GM19452 (cell line): Measurements from ENCODE around the gene MEIKIN.

Experiments
- ATAC-seq: cut with Tn5 transposase; IDR thresholded peaks from one replicate; pipeline ENCODE4 v1.9.1; 2021; ENCODE audit not compliant: unreplicated experiment

MEIKIN gene

DNA sequence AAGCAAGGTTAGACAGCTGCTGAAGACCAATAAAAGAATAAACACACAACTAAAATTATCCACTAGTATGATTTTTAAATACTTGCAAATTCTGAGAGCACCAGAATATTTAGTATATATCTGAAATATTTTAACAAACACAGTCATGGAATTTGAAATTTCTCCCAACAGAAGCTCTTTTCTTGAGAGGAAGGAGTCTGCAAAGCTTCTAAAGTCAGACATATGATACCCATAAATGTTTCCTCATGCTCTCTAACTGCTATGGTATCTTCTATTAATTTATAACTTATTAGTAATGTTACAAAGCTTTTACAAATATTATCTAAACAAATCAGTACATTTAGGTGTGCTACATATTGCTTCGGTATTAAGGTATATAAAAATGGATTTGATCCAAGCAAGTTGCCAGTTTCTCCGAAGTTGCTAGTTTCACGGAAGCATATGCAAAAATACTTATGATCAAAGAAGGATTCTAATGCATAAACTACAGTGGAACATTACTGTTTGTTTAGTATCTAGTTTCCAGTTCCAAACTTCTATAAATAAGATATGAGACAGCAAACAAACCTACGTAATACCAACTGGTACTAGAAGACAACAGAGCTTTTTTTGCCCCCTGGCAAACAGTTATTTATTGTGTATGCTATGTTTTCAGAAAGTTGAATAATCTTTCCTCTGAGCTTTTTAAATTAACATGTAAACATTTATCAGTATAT is 170.7 kb downstream of the MEIKIN start:
- ATAC-seq, result no peak

DNA sequence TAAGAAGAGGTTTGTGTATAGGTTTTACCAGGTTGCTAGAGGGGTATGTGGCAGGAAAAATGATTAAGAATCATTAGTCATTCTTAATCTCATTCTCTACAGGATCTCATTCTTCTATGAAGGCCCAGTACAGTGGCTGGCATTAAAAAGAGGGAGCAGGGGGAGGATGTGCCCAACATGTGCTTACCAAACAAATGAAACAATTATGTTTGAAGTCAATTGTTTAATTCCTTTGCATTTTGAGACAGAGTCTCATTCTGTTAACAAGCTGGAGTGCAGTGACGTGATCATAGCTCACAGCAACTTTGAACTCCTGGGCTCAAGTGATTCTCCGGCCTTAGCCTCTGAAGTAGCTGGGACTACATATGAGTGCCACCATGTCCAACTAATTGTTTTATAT is 171.7 kb downstream of the MEIKIN start:
- no peak for ATAC-seq

DNA sequence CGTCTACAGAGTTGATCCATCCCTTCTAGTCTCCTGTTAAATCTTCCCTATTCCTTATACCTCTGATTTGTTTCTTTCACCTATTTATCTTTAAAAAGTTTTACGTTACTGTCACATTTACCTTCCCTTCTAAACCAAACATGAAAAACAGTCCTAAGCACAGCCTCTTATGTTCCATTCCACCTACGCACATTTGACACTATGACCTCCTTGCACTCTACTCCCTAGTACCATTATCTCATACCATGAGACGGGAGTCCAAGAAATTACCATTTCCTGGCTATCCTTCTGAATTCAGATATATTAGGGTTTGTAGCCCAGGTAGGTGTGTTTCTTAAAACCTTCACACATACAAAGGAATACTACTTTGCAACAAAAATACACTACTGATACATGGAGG is 173.8 kb downstream of the MEIKIN start:
- ATAC-seq, result no peak

DNA sequence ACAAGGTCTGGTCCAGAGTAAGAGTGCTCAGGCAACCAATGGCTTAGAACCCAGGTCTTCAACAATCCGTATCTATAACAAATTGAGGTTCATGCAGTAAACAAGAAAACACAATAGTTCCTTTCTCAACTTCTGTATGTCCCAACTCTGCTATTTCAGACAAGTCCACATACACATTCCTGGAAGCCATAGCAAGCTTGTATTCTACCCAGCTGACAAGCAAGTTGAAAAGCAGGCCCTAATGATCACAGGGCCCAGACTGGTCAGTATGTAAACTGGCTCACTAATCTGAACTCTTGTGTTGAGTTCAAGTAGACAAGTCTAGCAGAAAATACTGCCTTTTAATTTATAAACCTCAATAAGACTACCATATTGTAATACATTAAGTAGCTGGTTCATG is 175.5 kb downstream of the MEIKIN start:
- no peak for ATAC-seq

DNA sequence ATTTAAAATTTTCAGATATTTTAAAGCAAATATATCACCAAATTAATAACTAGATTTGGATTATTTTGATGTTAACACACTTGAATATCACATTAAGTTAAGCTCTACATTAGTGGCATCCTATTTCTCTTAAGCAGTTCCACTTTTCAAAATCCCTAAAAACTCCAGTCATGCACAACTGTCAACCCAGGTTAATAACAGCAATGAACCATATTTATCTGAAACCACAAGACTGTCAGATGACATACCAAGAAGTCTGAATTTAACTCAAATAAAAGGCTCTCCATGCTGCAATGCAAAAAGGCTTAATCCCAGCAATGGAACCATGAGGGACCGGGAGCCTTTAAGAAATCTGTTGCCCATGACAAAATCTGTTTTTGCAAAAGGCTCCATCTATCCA is 176.1 kb downstream of the MEIKIN start:
- ATAC-seq, result no peak

DNA sequence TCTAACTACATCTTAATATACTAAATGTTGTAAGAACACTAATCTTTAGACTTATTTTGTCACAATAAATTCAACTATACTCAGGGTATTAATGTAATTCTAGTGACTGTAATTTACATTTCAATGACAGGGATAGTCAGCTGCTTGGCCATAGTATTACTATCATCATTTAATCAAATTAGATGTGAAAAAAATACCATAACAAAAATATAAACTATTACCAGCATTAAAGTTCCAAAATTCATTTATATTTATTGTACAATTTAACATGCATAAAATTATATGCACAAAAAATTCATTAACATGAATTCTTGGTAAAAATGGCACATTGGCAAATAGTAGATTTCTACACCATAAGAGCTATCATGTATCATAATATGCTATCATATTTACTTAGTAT is 177.6 kb downstream of the MEIKIN start:
- no peak for ATAC-seq

DNA sequence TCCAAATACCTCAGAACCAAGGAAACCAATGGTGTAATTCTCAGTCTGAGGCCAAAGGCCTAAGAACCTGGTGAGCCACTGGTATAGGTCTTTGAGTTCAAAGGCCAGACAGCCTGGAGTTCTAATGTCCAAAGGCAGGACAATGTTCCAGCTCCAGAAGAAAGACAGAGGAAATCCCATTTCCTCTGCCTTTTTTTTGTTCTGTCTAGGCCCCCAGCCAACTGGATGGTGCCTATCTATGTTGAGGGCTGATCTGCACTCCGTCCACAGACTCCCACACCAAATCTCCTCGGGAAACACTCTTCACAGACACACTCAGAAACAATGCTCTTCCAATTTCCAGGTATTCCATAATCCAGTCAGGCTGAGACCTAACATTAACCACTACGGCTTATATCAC is 178.8 kb downstream of the MEIKIN start:
- no peak for ATAC-seq

DNA sequence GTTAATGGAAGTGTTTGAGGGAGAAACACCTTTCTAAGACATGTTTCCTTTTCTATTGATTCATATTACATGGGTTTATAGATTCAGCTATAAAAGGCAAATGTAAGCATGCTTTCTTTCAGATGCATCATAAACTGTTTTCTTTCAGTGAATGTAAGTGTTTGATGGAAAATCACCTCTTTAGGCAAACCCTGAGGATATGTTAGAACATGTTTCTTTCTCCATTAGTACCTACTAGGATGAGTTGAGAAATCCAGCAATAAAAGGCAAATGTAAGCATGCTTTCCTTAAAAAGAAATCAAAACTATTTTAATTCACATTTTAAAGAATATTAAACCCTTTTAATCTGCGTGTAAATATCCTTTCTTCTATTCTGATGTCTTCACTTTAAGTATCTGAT is 180.2 kb downstream of the MEIKIN start:
- ATAC-seq, result no peak

DNA sequence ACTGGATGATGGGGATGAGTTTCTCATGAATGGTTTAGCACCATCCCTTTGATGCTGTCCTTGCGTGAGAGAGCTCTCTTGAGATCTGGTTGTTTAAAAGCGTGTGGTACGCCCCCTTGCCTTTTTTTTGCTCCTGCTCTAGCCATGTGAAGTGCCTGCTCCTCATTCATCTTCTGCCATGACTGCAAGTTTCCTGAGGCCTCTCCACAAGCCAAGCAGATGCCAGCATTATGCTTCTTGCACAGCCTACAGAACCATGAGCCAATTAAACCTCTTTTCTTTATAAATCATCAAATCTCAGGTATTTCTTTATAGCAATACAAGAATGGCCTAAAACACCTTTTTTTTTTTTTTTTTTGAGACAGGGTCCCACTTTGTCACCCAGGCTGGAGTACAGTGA is 181.5 kb downstream of the MEIKIN start:
- no peak for ATAC-seq

DNA sequence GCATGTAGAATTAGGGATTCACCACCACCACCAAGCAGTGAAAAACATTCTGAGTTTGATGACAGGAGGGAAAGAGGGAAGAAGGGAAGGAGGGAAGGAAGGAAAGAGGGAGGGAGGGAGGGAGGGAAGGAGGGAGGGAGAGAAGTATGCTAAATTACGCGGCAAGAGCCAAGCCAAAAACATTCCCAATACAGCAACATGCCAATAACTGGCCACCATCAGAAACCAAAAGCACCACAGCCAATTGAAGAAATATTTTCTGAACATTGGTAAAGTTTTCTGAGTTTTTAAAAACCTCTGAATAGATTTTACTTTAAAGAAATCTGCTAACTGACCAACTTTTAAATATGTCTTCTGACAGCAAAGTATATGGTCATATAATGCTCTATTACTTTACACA is 184.7 kb downstream of the MEIKIN start:
- no peak for ATAC-seq

DNA sequence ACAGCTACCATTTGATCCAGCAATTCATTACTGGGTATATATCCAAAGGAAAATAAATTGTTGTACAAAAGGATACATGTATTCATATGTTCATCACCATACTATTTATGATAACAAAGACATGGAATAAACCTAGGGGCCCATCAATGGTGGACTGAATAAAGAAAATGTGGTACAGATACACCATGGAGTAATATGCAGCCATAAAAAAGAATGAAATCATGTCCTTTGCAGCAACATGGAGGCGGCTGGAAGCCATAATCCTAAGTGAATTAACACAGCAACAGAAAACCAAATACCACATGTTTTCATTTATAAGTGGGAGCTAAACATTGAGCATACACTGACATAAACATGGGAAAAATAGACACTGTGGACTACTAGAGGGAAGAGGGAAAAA is 185.8 kb downstream of the MEIKIN start:
- ATAC-seq, result no peak

DNA sequence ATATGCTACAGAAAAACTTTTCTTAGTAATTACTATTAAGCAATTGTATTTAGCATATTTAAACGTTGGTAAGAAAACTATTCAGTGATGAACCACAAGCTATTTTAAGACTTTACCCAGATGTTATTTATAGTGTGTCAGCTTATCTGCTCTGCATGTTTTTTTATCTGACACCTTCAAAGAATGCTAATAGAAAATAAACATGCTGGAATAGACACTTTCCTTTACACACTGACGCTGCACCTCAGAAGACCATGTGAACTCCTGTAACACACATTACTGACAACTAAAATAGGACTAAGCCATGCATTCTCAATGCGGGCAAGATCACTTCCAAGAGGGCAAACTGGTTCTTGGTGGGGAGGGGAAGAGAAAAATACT is 187.0 kb downstream of the MEIKIN start:
- ATAC-seq, result no peak

DNA sequence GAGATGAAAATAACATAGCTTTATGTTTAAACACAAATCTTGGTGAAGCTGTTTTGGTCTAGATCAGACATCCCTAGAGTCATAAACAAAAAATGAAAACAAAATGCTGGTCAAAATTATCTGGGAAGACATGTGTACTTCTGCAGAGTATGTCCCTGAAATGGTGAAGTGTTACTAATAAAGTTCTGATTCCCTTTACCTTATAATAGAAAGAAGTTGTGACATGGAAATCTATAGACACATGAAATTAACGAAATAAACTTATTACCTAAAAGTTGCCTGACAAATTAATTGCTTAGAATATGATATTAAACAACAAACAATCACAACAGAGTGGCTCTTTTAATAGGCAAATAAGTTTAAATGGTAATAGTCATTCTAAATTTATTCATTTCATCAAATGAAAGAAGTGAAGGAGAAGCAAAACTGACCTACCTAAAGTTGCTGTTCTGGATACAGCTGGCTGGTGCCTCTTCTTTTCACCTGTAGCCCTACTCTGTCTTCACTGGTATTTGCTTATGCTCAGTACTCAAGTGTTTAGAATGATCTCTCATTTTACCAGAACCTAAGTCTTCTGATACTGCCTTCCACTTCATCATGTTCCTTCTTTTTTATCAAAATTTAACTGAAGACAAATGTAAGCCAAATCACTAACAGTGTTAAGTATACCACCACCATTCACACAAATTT is 187.5 kb downstream of the MEIKIN start:
- ATAC-seq, result no peak
